GM18867 (cell line): ENCODE measurements around the gene PHTF2.
A peak's percentile ranks its signal among the peaks of the same experiment; 100 is the strongest.

Source experiments
- ATAC-seq: cut with Tn5 transposase; IDR thresholded peaks from one replicate; pipeline ENCODE4 v1.9.1; 2021; ENCODE audit warnings: mild to moderate bottlenecking, moderate library complexity; ENCODE audit not compliant: unreplicated experiment

Gene PHTF2

DNA sequence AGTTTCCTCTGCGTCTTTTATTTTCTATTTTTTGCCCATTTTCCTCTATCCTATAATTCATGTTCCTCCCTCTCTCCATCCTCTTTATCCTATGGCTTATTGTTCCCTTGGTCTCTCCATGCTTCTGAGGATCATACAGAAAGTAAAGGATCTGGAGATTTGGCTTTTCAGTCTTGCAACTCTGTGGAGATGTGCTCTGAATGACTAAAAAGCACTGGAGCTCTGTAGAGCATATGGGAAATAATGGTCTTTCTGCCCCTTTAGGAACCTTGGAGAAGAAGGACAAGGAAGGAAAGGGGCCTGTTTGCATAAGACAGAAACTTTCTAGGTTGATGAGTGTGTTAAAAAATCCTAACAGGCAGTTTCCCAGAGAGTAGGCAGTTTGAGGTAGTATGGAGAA lies 120.1 kb downstream of the PHTF2 start:
- no peak for ATAC-seq

DNA sequence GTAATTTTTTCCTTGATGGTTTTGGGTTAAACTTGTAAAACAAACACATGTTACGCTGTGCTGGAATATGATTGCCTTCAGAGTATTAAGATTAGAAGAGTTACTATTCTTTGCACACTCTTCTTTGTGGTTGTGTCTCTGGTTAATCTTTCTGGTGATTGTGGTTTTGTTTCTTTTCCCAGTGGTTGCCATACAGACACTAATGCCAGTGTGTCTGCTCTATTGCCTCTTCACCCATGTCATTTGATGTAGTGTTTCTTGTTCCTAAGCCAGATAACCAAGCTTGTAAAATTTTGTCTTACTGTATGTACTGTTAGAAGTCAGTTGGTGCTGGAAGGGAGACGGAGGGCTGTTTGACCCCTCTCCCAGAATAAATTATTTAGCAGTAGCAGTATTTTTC lies 124.8 kb downstream of the PHTF2 start:
- no peak for ATAC-seq

DNA sequence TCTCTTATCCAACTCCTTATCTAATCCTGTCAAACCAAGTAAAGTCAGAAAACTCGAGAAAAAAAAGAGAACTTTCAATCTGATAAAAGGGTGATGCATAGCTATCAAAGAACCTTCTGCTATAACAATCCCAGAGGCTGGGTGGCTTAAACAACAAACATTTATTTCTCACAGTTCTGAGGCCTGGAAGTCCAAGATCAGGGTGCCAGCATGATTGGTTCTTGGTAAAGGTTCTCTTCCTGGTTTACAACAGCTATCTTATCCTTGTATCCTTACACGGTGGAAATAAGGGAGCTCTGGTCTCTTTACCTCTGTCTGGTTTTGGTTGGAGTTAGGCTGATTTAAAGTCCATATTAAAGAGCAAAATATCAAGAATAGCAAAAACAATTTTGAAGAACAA lies 131.9 kb downstream of the PHTF2 start:
- ATAC-seq, result no peak

DNA sequence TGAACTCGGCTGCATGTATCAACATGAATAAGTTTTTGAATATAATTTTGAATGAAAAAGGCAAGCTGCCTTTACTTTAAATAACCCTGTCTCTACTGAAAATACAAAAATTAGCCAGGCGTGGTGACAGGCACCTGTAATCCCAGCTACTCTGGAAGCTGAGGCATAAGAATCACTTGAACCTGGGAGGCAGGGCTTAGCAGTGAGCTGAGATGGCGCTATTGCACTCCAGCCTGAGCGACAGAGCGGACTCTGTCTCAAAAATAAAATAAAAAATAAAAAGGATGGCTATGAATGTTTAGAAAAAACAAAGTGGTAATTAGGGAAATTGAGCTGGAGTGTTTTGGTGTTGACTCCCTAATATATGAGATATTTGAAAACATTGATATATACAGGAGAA lies 133.3 kb downstream of the PHTF2 start:
- no peak for ATAC-seq

DNA sequence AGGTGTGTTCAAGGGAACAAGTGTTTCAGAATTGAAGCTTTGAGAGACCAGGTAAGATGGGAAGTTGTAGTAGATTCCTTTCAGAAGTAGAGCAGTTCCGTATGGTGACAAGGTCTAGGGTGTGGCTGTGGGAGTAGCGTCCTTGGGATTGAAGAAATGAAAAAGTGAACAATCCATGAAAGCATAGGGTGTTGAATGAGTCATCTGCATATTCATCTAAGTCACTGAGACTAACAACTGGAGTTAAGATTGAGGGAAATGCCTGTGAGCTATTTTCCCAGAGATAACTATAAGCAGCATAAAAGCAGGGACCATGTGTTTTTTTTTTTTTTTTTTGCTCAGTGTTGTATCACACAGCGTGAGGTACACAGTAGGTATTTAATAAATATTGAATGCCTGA lies 134.8 kb downstream of the PHTF2 start:
- ATAC-seq, result no peak

DNA sequence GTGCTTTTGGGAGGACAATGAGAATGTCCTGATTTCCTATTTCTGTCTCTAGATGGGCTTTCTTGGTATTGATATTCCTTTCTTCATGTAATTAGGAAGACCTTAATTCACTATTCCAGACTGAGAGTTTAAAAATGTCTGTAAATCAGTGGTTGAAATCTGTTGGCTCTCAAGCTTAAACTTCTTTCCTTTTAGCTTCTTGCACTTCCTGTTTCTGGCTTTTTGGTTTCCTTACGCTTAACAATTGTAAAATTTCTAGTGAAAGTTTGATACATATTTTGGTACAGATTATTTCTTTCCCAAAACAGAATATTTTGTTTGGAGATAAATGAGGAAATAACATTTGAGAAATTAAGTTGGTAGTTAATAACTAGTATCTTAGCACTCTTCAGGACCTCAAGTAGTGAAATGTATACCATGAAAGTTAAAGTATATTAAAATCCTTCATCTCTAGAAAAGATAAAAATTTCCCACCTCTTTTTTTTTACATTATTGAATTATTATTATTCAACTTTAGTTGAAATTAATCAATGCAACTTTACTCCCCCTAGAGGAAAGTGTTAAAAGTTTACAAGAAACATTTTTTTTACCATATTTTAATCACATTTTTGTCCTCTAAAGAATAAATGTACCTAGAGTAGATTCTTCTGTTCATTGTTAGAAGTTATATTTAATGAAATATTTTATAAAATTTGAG lies 137.2 kb downstream of the PHTF2 start:
- ATAC-seq, result no peak

DNA sequence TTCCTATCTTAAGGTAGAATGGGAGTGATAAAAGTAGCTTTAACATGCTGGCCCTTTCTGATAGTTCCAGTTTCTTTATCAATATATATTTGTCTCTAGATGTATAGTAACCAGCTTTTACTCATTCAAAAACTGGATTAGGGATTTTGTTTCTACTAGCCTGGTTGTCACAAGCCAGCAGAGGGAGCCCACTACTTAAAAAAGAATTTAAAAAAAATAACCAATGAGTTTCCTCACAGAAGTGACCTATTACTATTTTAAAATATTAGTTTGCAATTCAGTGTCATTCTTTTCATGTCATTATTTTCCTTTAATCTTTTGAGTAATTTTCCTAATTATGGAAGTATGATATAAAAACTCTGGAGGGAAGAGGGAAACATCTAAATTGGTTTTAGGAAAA lies 142.1 kb downstream of the PHTF2 start:
- no peak for ATAC-seq

DNA sequence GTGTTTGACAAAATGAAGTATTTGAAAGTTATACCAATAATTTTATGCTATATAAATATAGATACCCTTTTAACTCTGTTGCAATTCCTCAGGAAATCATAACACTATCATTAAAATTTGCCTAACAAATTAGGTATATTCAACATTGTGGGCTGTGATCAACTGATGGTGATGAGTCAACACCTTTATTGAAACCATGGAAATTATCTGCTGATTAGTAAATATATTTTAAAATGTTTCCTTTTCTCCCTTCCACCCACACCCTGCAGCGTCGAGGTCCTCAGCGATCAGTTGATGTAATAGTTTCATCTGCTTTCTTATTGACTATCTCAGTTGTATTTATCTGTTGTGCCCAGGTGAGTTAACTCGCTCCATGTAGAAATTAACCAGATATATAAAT lies 143.9 kb downstream of the PHTF2 start:
- no peak for ATAC-seq

DNA sequence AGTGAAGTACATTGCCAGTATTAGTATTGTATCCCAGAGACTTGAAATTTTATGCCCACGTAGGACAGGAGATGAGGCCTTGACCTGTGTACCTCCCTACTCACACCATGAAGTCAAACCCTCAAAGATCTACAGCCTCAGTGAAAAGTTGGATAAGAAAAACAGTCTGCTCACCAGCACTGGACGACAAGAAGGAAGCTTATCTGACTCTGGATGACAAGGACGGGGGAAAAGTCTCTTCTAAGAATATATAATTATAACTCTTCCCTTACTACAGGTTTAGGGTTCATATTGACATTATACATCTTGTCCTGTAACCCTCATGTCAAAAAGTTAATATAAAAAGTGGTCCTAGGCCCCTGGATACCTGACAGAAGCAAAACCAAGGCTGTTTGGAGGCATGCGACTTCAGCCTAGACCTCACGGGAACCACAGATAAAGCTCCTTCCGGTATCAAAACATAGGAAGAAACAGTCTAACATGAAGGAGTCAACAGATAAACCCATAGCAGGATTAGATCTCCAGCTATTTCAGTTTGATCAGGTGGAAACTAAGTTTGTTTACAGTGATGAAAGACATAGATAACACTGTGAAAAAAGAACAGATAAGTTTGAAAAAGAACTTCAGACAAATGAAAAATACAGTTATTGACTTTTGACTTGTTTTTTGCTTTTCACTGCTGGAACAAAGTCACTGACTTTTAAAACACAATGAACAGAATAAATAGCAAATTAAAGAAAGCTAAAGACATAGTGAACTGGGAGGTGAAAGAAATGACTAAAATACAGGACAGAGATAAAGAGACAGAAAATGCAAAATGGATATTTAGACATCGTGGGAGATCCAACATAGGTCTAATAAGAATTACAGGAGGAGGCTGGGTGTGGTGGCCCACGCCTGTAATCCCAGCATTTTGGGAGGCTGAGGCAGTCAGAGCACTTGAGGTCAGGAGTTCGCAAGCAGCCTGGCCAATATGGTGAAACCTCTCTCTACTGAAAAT lies 145.9 kb downstream of the PHTF2 start:
- ATAC-seq, result no peak

DNA sequence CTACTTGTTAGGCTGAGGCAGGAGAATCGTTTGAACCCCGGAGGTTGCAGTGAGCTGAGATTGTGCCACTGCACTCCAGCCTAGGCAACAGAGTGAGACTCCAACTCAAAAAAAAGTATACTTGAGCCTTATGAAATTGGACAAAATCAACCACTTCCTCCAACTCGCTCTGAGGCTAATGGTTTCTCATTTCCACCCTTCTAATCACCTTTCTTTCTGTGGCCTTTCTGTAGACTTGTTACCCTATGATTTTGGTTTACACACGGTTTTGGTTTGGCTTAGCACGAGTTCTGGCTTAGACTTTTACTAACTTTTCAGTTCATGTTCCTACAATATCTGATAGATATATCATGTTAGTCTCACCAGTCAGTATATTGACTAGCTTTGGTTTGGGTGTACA lies 152.0 kb downstream of the PHTF2 start:
- ATAC-seq, result no peak

DNA sequence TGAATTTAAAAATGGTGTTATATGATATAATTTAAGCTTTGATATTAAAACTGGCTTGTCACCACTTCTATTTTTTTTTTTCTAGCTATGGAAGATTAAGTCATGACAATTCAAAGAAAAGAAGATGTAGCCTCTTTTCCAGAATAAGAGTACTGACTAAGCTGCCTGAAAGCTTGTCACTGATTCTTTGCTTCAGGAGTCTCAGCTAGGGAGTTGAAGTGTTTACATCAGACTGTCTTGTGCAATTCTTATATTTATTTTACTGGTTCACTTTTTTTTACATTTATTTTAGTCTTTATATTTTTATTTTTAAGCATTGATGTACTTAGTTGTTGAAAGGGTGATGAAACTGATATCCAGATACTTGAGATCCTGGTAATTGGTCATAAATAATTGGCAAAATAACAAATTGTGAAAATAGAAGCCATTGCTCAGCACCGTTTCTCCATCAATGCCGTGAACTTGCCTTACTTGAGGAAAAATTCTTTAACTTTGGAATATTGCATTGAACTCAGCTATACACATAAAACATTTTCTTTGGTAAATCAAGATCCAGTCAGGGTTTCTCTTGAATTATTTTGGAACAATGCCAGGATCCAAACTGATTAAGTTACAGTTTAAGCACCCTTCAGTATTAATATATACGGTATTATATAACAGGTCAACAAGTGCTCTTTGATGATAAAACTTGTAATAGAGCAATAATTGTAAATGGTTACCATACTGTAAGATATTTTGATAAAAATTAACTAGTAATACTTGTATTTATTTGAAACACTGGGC lies 156.4 kb downstream of the PHTF2 start:
- no peak for ATAC-seq

DNA sequence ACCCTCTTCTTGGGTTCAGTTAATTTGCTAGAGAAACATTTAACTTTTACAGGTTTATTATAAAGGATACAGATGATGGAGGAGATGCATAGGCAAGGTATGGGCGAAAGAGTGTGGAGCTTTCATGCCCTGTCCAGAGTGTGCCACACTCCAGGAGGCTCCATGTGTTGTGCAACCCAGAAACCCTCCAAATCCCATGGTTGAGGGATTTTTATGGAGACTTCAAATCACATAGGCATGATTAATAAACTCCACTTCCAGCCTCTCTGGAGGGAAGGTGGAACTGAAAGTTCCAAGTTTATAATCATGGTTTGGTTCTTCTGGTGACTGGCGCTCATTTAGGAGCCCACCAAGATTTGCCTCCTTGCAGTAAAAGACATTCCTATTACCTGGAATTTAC lies 159.9 kb downstream of the PHTF2 start:
- ATAC-seq, result no peak

DNA sequence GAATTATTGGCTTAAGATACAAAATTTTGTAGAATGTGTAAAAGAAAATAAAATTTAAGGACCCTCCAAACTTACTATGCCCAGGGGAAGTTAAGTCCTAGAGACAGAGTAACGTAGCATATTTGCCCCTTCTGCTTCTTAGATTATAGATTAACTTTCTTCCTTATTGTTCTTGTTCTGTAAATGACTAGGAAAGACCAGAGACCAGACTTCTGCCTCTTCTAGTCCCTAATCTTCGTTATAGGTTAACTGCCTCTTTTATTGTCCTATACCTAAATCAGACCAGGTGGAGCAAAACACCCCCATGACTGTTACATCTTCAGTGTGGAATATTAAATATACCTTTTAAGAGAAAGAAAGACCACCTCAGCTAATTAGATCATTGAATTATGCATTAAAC lies 160.5 kb downstream of the PHTF2 start:
- ATAC-seq, result no peak

DNA sequence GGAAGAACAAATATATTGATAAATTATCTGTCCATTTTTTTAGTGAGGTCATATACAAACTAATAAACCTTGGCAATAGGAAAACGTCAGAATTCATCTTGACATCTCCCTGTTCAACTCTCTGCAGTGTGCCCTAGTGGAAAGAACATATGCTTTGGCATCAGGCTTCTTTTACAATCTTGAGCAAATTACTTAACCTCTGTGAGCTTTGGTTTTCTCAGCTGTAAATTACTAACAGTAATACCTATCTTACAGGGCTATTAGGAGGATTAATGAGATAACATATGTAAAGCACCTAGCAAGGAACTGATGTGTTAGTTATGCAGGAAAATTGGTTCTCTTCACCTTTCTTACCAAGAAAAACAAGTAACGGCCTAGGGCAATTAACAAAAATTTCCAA lies 161.8 kb downstream of the PHTF2 start:
- no peak for ATAC-seq

DNA sequence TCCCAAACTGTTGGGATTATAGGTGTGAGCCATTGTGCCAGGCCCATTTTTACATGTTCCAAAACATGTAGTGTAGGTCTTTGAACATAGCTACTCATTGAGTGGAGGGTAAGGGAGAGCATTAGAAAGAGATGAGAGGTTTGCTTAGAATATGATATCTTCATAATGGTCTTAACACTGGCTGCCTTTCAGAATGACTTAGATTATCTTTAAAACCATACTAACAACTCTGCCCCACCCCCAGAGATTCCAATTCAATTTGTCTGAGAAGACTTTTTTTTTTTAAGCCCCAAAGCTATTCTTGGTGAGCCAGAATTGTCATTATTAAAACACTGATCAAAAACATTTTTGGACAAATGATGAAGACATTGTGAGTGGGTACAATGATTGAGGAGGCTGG lies 168.9 kb downstream of the PHTF2 start:
- no peak for ATAC-seq

DNA sequence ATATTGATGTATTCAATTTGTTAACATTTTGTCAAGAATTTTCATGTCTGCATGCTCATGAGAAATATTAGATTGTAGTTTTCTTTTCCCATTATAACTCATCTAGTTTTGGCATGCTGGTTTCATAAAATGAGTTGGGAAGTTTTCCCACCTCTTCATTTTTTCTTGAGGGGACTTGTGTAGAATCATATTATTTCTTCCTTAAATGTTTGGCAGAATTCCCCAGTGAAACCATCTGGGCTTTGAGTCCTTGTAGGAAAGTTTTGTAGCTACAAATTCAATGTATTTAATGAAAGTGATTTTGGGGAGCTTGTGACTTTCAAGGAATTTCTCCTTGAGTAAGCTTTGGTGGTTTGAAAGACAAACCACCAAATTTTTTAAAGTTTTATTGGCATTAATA lies 173.2 kb downstream of the PHTF2 start:
- no peak for ATAC-seq

DNA sequence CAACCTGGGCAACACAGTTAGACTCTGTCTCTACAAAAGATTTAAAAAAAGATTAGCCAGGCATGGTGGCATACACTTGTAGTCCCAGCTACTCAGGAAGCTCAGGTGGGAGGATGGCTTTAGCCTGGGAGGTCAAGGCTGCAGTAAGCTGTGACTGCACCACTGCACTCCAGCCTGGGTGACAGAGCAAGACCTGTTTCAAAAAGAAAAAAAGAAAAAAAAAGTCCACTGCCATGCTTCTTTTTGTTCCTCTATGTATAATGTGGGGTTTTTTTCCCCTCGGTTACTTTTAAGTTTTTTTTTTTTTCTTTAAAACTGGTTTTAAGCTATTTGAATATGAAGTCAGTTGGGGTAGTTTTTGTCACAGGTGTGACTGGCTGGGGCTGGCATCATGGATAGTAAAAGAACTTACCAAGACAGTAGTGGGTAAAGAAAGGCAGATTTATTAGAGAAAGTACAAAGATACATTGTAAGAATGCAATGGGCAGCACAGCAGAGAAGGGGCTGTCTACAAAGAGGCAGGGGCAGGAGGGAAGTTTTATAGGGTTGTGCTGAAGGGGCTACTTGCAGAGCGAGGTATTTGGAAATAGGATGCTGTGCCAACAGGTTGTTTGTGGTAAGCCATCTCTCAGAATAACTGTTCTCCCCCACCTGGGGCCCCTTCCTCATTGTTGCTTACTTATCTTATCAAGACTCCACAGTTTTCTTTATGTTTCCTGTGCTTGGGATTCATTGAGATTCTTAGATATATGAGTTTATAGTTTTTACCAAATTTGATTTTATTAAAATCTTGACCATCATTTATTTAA lies 177.3 kb downstream of the PHTF2 start:
- ATAC-seq, result no peak

DNA sequence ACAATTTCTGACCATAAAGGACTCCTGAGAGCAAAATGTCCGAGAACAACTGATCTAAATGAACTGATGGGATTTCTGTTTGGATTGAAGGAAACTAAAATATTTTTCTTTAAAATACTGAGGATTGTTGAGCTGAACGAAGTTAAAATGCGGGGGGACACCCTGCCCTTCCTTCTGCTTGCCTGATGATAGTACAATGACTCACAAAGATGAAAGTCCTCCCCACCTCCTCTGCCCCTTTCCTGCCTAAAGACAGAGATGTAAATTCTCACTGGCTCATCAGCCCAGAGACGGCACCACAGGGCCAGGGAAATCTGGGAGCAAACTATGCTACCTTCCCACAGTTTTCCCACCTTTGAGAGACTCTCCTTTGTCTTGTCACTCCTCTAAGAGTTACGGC lies 180.6 kb downstream of the PHTF2 start:
- ATAC-seq, result no peak

DNA sequence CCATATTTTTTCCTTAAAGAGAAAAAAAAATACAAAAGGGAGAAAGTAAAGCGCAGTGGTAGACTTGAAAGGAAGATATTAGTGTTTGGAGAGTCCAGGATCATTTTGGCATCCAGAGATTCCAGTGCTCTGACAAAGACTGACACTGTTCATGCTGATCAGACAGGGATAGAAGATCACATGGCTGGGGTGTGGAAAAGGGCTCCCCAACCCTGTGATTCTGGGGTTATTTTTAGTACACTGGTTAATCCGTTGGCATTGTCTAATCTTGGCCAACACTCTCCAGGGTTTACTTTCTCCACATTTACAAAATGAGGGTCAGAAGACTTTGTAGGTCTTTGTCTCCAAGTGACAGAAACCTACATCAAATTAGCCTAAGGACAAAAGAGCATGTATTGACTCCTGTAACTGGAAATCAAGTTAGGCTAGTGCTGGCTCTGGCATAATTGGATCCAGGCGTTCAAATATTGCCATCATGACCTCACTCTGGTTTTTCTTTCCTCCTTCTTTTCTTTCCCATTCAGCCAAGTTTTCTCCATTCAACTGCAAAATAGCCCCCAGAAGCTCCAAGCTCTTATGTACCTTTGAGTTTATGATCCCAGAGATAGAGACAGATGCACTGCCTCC lies 181.6 kb downstream of the PHTF2 start:
- no peak for ATAC-seq

DNA sequence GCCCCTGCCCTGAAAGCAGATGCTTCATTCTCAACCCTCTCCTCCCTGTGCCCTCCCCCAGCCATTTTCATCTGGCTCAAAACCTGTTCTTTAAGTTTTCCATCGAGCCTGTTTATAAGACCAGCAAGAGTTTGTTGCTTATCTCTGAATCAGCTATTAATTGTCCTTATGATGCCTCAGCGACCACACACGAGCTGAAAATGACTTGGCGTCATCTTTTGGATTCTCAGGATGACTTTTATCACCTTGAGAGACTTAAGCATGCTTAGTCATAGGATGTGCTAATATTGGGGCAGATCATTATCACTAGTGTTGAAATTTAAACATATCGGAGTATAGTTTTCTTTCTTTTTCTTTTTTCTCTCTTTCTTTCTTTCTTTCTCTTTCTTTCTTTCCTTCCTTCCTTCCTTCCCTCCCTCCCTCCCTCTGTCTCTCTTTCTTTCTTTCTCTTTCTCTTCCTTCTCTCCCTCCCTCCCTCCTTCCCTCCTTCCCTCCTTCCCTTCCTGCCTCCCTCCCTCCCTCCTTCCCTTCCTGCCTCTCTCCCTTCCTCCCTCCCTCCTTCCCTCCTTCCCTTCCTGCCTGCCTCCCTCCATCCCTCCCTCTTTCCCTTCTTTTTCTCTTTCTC lies 184.5 kb downstream of the PHTF2 start:
- peak; percentile 81 for ATAC-seq
